ENCODE measurements around the gene TRIM73.
"Not testable (repeated sequence)": the region's sequence is repeated elsewhere in the genome, so short reads cannot be mapped to it uniquely, and the experiment has no call there.

The TRIM73 gene

DNA sequence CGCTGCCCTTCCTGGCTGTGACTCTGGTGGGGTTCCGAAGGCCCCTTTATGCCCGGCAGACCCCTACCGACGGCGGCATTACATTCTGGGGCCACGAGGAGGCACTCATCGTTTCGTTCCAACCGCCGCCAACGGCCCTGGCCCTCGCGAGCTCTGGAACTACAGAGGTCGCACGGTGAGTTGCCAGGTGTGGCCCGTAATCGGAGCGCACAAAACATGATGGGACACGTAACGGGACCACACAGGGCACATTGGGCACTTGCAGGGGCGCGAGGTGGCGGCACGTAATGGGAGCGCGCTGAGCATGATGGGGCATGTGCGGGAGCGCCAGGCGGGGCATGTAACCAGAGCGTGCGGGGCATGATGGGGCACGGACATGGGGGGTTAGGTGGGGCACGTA, at the start of gene TRIM73:
Gene TRIM73, plus strand, starts transcription at position 301 of the 400 bp plus-strand sequence. CDS start 3,305 bp downstream, outside the sequence.
- not testable (repeated sequence) for H3K79me2 ChIP-seq (ENCODE audit: control insufficient read depth, insufficient read depth, low read length, unreplicated experiment); H3K27ac ChIP-seq (ENCODE audit: low read depth, low read length); H3K4me1 ChIP-seq (ENCODE audit: control insufficient read depth, insufficient read depth, low read length, unreplicated experiment)

DNA sequence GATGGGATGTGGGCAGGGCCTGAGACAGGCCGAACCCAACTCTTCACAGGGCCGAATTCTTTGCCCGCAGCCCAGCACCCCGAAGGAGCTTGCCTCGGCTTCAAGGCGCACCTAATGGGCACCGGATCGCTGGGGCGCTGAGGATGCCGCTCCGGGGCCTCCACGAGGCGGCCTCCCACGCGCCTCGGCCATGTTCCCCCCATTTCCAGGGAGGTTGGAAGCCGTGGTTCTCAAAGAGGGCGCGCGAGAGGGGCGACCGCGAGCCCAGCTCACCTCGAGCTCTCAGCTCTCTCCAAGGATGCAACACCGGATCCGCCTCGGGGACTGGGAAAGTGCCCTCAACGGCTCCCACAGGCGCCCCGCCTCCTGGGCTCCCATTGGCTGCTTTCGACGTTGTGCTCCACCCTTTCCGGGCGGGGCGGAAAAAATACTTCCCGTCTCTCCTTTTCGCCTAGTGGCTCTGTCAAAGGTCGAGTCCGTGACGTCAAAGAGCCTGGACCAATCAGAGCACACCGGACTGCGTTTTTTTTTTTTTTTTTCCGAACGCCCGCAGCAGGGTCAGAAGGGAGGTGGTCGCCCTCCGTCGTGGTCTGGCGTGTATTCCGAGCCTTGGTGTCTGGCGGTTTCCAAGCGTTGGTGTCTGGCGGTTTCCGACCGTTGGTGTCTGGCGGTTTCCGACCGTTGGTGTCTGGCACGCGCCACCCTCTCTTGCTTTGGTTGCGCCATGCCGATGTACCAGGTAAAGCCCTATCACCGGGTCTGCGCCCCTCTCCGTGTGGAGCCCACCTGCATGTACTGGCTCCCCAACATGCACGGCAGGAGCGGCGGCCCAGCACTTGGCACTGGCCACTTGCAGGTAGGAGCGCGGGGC, 36.5 kb upstream of the TRIM73 start:
- H2AFZ ChIP-seq (ENCODE audit: low read length, unreplicated experiment); H3K4me3 ChIP-seq (ENCODE audit: low read depth, low read length); H3K27ac ChIP-seq (ENCODE audit: low read depth, low read length); H3K36me3 ChIP-seq (ENCODE audit: insufficient read depth, low read length); H3K79me2 ChIP-seq (ENCODE audit: control insufficient read depth, insufficient read depth, low read length, unreplicated experiment); H3K27me3 ChIP-seq (ENCODE audit: insufficient read depth, low read length); H3K4me1 ChIP-seq (ENCODE audit: control insufficient read depth, insufficient read depth, low read length, unreplicated experiment): not testable (repeated sequence)

More for the DNA sequence above, at the start of gene TRIM73:
- H3K36me3 ChIP-seq (ENCODE audit: insufficient read depth, low read length); H3K27me3 ChIP-seq (ENCODE audit: insufficient read depth, low read length); H3K4me3 ChIP-seq (ENCODE audit: low read depth, low read length); H2AFZ ChIP-seq (ENCODE audit: low read length, unreplicated experiment): not testable (repeated sequence)

DNA sequence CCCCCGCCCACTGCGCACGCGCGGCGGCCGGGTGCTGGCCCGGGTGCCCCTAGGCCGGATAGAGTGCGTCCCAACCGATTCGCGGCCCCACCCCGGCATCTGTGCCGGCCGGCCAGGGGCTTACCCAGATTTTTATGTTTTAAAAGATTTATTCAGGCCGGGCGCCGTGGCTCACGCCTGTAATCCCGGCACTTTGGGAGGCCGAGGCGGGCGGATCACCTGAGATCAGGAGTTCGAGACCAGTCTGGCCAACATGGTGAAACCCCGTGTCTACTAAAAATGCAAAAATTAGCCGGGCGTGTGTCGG, 35.9 kb upstream of the TRIM73 start:
- H3K27ac ChIP-seq (ENCODE audit: low read depth, low read length); H3K4me3 ChIP-seq (ENCODE audit: low read depth, low read length); H3K27me3 ChIP-seq (ENCODE audit: insufficient read depth, low read length); H3K79me2 ChIP-seq (ENCODE audit: control insufficient read depth, insufficient read depth, low read length, unreplicated experiment); H3K36me3 ChIP-seq (ENCODE audit: insufficient read depth, low read length); H3K4me1 ChIP-seq (ENCODE audit: control insufficient read depth, insufficient read depth, low read length, unreplicated experiment); H2AFZ ChIP-seq (ENCODE audit: low read length, unreplicated experiment): not testable (repeated sequence)

DNA sequence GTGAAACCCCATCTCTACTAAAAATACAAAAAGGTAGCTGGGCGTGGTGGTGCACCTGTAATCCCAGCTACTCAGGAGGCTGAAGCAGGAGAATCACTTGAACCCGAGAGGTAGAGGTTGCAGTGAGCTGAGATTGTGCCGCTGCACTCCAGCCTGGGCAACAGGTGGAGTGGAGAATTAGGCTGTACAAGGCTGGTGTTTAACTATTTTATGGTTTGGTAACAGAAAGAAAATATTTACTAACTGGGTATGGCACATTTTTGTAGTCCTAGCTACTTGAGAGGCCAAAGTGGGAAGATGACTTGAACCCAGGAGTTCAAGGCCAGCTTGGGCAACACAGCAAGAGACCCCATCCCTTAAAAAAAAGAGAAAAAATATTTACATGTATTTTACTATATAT, 31.4 kb upstream of the TRIM73 start:
- not testable (repeated sequence) for H3K27ac ChIP-seq (ENCODE audit: low read depth, low read length); H3K4me1 ChIP-seq (ENCODE audit: control insufficient read depth, insufficient read depth, low read length, unreplicated experiment); H3K4me3 ChIP-seq (ENCODE audit: low read depth, low read length); H2AFZ ChIP-seq (ENCODE audit: low read length, unreplicated experiment); H3K79me2 ChIP-seq (ENCODE audit: control insufficient read depth, insufficient read depth, low read length, unreplicated experiment); H3K27me3 ChIP-seq (ENCODE audit: insufficient read depth, low read length); H3K36me3 ChIP-seq (ENCODE audit: insufficient read depth, low read length)

DNA sequence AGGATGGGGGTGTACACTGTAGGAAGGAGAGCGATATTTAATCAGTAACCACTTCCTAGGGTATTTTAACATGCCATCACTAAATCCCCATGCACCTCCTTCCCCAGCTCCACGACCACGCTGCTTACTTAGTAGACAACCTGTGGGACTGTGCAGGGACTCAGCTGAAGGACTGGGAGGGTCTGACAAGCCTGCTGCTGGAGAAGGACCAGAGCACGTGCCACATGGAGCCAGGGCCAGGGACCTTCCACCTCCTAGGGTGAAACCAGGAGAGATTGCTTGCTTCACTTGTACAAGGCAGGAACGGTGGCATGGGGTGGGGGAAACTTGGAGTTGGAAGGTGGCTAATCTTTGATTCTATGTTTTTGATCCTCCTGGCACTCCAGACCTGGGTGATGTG, 28.8 kb upstream of the TRIM73 start:
- not testable (repeated sequence) for H3K4me1 ChIP-seq (ENCODE audit: control insufficient read depth, insufficient read depth, low read length, unreplicated experiment); H3K27ac ChIP-seq (ENCODE audit: low read depth, low read length); H3K79me2 ChIP-seq (ENCODE audit: control insufficient read depth, insufficient read depth, low read length, unreplicated experiment)

DNA sequence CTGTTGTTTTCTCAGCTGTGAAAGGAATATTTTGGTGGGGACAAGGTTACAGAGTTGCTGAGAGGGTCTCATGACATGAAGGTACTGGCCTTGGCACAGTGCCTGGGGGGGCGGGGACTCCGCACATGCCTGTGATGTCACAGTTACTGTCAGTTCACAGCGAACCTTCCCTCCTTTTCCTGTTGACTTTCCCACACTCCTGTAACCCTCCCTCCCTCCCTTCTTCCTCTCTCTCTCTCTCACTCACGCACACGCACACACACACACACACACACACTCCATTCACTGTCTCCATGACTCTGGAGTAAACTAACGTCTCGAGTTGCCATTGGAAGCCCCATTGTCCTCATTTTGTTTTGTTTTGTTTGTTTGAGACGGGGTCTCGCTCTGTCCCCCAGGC, 28.1 kb upstream of the TRIM73 start:
- not testable (repeated sequence) for H3K36me3 ChIP-seq (ENCODE audit: insufficient read depth, low read length); H3K79me2 ChIP-seq (ENCODE audit: control insufficient read depth, insufficient read depth, low read length, unreplicated experiment)

More for the DNA sequence above, 28.8 kb upstream of the TRIM73 start:
- not testable (repeated sequence) for H2AFZ ChIP-seq (ENCODE audit: low read length, unreplicated experiment); H3K4me3 ChIP-seq (ENCODE audit: low read depth, low read length); H3K27me3 ChIP-seq (ENCODE audit: insufficient read depth, low read length); H3K36me3 ChIP-seq (ENCODE audit: insufficient read depth, low read length)

DNA sequence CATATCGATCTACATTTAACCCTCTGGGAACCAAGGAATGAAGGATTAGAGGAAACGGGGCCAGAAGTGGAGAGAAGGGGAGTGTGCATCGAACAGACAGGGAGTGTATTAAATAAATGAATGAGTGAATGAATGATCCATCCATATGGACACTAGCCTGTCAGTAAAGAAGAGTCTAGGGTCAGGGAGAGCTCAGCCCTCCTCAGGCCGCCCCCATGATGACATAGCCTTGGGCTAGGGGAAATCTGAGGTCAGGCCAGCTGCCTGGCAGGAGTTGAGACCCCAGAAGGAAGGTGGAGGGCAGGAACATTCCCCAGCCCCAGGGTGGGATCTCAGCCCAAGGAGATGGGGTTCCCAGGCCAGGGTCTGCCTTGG, 21.3 kb upstream of the TRIM73 start:
- H3K27me3 ChIP-seq (ENCODE audit: insufficient read depth, low read length); H3K36me3 ChIP-seq (ENCODE audit: insufficient read depth, low read length); H3K27ac ChIP-seq (ENCODE audit: low read depth, low read length); H2AFZ ChIP-seq (ENCODE audit: low read length, unreplicated experiment); H3K4me1 ChIP-seq (ENCODE audit: control insufficient read depth, insufficient read depth, low read length, unreplicated experiment); H3K79me2 ChIP-seq (ENCODE audit: control insufficient read depth, insufficient read depth, low read length, unreplicated experiment); H3K4me3 ChIP-seq (ENCODE audit: low read depth, low read length): not testable (repeated sequence)

More for the DNA sequence above, 28.1 kb upstream of the TRIM73 start:
- H3K4me3 ChIP-seq (ENCODE audit: low read depth, low read length); H3K27ac ChIP-seq (ENCODE audit: low read depth, low read length); H3K27me3 ChIP-seq (ENCODE audit: insufficient read depth, low read length); H3K4me1 ChIP-seq (ENCODE audit: control insufficient read depth, insufficient read depth, low read length, unreplicated experiment); H2AFZ ChIP-seq (ENCODE audit: low read length, unreplicated experiment): not testable (repeated sequence)

DNA sequence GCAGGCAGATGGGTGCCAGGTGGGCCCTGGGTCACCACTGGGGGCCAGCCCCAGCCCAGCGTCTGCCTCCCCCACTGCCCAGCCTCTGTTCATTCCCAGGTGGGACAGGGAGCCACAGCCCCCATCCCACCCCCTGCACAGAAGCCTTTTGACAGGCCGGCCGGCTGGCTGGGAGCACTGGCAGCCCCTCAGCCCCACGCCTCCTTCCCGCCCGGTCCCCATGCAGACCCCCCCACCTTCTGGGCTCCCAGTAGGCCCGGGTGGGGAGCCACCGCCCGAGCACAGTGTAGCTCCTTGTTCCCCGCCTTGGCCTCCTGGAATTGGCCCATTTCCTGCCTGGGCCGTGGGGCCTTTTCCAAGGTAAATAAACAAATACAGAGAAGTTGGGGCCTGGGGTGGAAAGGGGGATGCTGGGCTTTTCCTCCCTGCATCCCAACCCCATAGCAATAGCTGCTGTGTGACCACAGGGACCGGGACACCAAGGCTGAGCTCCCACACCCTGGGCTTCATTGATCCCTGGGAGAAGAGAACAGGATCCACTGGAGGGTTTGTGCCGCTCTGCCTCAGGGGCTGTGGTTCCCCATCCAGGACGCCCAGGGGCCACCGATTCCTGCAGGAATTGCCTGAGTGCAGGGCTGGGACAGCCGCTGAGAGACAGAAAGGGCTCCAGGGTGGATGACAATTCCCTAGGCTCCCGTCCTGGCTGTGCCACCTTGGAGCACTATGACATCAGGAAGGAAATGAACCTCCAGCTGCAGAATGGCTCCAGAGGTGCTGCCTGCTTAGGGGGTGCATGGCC, 20.7 kb upstream of the TRIM73 start:
- H3K4me3 ChIP-seq (ENCODE audit: low read depth, low read length); H3K27ac ChIP-seq (ENCODE audit: low read depth, low read length); H2AFZ ChIP-seq (ENCODE audit: low read length, unreplicated experiment); H3K27me3 ChIP-seq (ENCODE audit: insufficient read depth, low read length); H3K36me3 ChIP-seq (ENCODE audit: insufficient read depth, low read length); H3K4me1 ChIP-seq (ENCODE audit: control insufficient read depth, insufficient read depth, low read length, unreplicated experiment); H3K79me2 ChIP-seq (ENCODE audit: control insufficient read depth, insufficient read depth, low read length, unreplicated experiment): not testable (repeated sequence)

DNA sequence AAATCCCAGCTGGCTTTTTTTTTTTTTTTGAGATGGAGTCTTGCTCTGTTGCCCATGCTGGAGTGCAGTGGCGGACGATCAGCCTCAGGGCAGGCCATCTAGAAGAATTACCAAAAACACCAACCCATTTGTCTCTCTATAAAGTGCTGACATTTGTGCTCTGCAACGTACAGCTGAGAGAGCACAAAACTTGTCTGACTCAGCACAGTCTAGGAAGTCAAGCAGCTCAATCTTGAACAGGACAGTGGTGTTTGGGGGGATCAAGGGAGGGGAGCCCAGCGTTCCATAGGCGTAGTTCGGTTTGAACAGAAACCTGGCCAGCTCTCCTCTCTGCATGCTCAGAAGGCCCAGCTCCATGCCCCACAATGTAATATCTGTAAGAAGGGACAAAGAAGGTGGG, 2.2 kb upstream of the TRIM73 start:
- not testable (repeated sequence) for H3K27me3 ChIP-seq (ENCODE audit: insufficient read depth, low read length); H2AFZ ChIP-seq (ENCODE audit: low read length, unreplicated experiment); H3K27ac ChIP-seq (ENCODE audit: low read depth, low read length); H3K79me2 ChIP-seq (ENCODE audit: control insufficient read depth, insufficient read depth, low read length, unreplicated experiment); H3K4me1 ChIP-seq (ENCODE audit: control insufficient read depth, insufficient read depth, low read length, unreplicated experiment); H3K36me3 ChIP-seq (ENCODE audit: insufficient read depth, low read length); H3K4me3 ChIP-seq (ENCODE audit: low read depth, low read length)

DNA sequence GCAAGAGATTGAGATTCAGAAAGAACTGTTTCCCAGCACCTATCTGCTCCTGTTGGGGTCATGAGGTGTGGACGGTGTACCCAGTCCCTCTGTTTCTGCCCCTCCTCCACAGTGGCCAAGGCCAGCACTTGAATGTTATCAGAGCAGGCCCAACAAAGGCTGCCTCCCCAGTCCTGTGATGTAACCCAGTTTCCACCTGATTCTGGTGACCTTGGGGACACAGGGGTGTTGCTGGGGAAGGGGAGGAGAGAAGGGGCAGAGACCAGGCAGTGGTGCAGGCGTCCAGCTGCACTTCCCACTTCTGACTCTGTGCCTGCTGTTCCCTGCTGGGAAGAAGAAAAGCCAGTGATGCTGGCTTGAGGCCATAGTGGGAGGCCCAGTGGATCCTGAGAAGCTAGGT, 2.4 kb downstream of the TRIM73 start:
- not testable (repeated sequence) for H3K27ac ChIP-seq (ENCODE audit: low read depth, low read length); H3K36me3 ChIP-seq (ENCODE audit: insufficient read depth, low read length); H3K27me3 ChIP-seq (ENCODE audit: insufficient read depth, low read length); H2AFZ ChIP-seq (ENCODE audit: low read length, unreplicated experiment); H3K4me1 ChIP-seq (ENCODE audit: control insufficient read depth, insufficient read depth, low read length, unreplicated experiment); H3K79me2 ChIP-seq (ENCODE audit: control insufficient read depth, insufficient read depth, low read length, unreplicated experiment); H3K4me3 ChIP-seq (ENCODE audit: low read depth, low read length)

Data from ACC112 (cell line).